ENCODE results near the gene FAM53C. TPM values are rescaled to one million over a fixed set of nuclear protein-coding genes. Genes with fewer than 3 reads are reported as not detected.

FAM53C gene
- total and polyA plus RNA-seq, 2 experiments from 2014 or later = 21.0 to 45.0 TPM

DNA sequence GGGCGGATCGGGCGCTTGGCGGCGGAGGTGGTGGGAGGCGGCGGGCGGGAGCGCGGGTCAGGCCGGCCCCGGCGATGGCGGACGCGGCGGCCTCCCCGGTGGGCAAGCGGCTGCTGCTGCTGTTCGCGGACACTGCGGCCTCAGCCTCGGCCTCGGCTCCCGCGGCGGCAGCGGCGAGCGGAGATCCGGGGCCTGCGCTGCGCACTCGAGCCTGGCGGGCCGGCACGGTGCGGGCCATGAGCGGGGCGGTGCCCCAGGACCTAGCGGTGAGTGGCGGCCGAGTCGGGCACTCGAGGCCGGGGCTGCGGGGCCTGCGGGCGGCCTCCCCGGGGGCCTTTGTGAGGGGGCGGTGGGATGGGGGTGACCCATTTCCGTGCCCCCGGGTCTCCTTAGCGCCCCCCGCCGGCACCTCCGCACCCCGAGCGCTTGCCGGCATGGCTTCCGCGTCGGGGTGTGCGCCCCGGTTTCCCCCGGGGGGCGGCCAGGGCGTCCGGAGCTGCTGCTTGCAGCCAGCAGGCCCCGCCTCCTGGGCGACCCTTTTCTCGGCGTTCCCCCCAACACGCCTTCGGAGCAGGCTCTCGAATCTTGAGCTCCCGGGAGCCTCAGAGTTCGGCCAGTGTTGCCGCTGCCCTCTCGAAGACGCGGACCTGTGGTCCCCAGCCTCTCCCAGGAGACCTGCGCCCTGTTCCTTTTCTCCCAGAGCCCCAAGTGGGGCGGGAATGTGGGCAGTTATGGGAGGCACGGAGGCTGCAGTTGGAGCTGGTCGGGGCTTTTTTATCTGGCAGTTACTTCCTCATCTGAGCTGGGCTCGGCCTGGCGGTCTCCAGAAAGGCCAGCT, 14.9 kb downstream of the FAM53C start (continued):
- TF ChIP-seq, protein P1, sequence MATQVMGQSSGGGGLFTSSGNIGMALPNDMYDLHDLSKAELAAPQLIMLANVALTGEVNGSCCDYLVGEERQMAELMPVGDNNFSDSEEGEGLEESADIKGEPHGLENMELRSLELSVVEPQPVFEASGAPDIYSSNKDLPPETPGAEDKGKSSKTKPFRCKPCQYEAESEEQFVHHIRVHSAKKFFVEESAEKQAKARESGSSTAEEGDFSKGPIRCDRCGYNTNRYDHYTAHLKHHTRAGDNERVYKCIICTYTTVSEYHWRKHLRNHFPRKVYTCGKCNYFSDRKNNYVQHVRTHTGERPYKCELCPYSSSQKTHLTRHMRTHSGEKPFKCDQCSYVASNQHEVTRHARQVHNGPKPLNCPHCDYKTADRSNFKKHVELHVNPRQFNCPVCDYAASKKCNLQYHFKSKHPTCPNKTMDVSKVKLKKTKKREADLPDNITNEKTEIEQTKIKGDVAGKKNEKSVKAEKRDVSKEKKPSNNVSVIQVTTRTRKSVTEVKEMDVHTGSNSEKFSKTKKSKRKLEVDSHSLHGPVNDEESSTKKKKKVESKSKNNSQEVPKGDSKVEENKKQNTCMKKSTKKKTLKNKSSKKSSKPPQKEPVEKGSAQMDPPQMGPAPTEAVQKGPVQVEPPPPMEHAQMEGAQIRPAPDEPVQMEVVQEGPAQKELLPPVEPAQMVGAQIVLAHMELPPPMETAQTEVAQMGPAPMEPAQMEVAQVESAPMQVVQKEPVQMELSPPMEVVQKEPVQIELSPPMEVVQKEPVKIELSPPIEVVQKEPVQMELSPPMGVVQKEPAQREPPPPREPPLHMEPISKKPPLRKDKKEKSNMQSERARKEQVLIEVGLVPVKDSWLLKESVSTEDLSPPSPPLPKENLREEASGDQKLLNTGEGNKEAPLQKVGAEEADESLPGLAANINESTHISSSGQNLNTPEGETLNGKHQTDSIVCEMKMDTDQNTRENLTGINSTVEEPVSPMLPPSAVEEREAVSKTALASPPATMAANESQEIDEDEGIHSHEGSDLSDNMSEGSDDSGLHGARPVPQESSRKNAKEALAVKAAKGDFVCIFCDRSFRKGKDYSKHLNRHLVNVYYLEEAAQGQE (IDR thresholded peaks at IDR 0.05; ENCODE audit: unreplicated experiment) = peak; percentile 19
- TF ChIP-seq CREB1 (CRISPR knock-in tag; IDR thresholded peaks at IDR 0.05; ENCODE audit: low read depth) = 0 out of 2 replicates have a peak, but pooled peaks have one; percentile 8

DNA sequence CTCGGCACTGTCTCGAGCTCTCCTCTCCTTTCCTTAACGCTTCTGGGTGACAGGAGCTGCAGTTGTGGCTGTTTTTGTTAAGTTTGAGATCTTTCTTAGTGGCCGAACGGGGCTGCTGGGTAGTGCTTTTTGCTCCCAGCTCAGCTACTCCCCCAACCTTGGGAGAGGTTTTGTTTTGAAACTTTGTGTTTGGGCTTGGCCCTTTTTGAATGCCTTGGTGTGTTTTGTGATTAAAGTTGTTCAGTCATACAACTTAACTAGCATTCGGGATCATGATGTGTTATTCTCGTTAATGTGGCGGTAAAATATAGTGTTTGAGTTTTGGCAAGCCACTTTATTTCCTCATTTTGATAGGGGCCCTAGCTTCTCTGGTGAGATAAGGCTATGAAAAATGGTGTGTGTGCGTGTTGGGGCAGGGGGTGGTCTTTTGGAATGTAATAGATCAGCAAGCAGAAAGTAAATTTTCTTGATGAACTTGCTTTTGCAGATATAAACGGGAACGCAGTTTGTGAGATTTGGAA, 15.6 kb downstream of the FAM53C start:
- Histone ChIP-seq H3K4me1 (ENCODE audit: insufficient read depth) (peaks cover 11% of the 10 kb centered on the region; the same call in 1 of the 2 replicates), H2AFZ (peak overlapping the region; percentile 64), H3F3A (replicated peaks; ENCODE audit: low read depth) (no peaks in the 10 kb centered on the region; the same call in 1 of the 2 replicates), H3K36me3 (ENCODE audit: insufficient read depth) (no peaks in the 10 kb centered on the region), H3K4me3 (peak overlapping the region; percentile 94), H3K4me2 (peak overlapping the region; percentile 85), H3K27me3 (ENCODE audit: insufficient read depth) (no peaks in the 10 kb centered on the region), H3K9me2 (ENCODE audit: insufficient read depth) (no peaks in the 10 kb centered on the region; the same call in 1 of the 2 replicates), H3K27ac (ENCODE audit: low read depth) (peak overlapping the region; percentile 97), H3K79me2 (replicated peaks; ENCODE audit: insufficient read depth) (peaks cover 53% of the 10 kb centered on the region), H4K20me1 (replicated peaks; ENCODE audit: insufficient read depth) (peaks cover 3% of the 10 kb centered on the region; the same call in 1 of the 2 replicates)
- Mint-ChIP-seq H3K4me1 (peaks cover 24% of the 10 kb centered on the region), H3K27me3 (ENCODE audit: insufficient read depth, low read depth, poor library complexity) (peaks cover 7% of the 10 kb centered on the region), H3K36me3 (ENCODE audit: low read depth) (peaks cover 26% of the 10 kb centered on the region), H3K27ac (peak overlapping the region; percentile 93), H3K9me3 (no peaks in the 10 kb centered on the region; the same call in 2 of the 3 replicates), H3K4me3 (peak overlapping the region; percentile 91)
- no peak for ATAC-seq
- no peak for DNase-seq (ENCODE audit: low spot score)
- TF ChIP-seq EZH2phosphoT487 (IDR thresholded peaks at IDR 0.05; ENCODE audit: unreplicated experiment) (no peak), STAT1 (IDR thresholded peaks at IDR 0.05; ENCODE audit: unreplicated experiment) (no peak), JUNB (IDR thresholded peaks at IDR 0.05; ENCODE audit: unreplicated experiment) (no peak), CREB1 (CRISPR knock-in tag; IDR thresholded peaks at IDR 0.05; ENCODE audit: low read depth) (no peak), NANOG (IDR thresholded peaks at IDR 0.05; ENCODE audit: borderline replicate concordance) (no peak), POLR2AphosphoS5 (IDR thresholded peaks at IDR 0.05; ENCODE audit: low read depth) (no peak), ZNF114 (CRISPR knock-in tag; IDR thresholded peaks at IDR 0.05) (no peak), EZH2 (IDR thresholded peaks at IDR 0.05; ENCODE audit: low read depth, unreplicated experiment) (no peak), ZNF331 (CRISPR knock-in tag; IDR thresholded peaks at IDR 0.05; ENCODE audit: low read depth) (no peak)
- TF ChIP-seq, protein P2, sequence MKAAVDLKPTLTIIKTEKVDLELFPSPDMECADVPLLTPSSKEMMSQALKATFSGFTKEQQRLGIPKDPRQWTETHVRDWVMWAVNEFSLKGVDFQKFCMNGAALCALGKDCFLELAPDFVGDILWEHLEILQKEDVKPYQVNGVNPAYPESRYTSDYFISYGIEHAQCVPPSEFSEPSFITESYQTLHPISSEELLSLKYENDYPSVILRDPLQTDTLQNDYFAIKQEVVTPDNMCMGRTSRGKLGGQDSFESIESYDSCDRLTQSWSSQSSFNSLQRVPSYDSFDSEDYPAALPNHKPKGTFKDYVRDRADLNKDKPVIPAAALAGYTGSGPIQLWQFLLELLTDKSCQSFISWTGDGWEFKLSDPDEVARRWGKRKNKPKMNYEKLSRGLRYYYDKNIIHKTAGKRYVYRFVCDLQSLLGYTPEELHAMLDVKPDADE (IDR thresholded peaks at IDR 0.05) = no peak
- TF ChIP-seq, protein P1 (IDR thresholded peaks at IDR 0.05; ENCODE audit: unreplicated experiment) = no peak
- TF ChIP-seq, protein P3, sequence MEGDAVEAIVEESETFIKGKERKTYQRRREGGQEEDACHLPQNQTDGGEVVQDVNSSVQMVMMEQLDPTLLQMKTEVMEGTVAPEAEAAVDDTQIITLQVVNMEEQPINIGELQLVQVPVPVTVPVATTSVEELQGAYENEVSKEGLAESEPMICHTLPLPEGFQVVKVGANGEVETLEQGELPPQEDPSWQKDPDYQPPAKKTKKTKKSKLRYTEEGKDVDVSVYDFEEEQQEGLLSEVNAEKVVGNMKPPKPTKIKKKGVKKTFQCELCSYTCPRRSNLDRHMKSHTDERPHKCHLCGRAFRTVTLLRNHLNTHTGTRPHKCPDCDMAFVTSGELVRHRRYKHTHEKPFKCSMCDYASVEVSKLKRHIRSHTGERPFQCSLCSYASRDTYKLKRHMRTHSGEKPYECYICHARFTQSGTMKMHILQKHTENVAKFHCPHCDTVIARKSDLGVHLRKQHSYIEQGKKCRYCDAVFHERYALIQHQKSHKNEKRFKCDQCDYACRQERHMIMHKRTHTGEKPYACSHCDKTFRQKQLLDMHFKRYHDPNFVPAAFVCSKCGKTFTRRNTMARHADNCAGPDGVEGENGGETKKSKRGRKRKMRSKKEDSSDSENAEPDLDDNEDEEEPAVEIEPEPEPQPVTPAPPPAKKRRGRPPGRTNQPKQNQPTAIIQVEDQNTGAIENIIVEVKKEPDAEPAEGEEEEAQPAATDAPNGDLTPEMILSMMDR (conservative IDR thresholded peaks at IDR 0.05; ENCODE audit: low read depth in 2 of 2) = no peak
